Retinal pigment epithelial cell (primary cell): ENCODE measurements around the gene CCZ1B.
"Not testable (repeated sequence)": the region's sequence is repeated elsewhere in the genome, so short reads cannot be mapped to it uniquely, and the experiment has no call there.

Experiments used
- DNase-seq: peaks from one replicate; pipeline ENCODE4 v3.0.0-alpha.2; 2010; ENCODE audit warnings: low read depth
- H3K4me3 ChIP-seq: 2 replicates; pipeline ENCODE4 v1.5.1; 2011; ENCODE audit warnings: mild to moderate bottlenecking, low read length, control low read depth, moderate library complexity

Gene CCZ1B

GRCh38 chr7:6797218-6797617 lies 28.9 kb downstream of the CCZ1B start:
- not testable (repeated sequence) for H3K4me3 ChIP-seq
- DNase-seq = peak; percentile 0

GRCh38 chr7:6794276-6794675 lies 31.8 kb downstream of the CCZ1B start:
- DNase-seq, H3K4me3 ChIP-seq: not testable (repeated sequence)

- DNase-seq = peak; percentile 2
- not testable (repeated sequence) for H3K4me3 ChIP-seq
These were observed 33.8 kb downstream of the CCZ1B start for GRCh38 chr7:6792113-6792872.

- H3K4me3 ChIP-seq, DNase-seq: not testable (repeated sequence)
These were observed 36.7 kb downstream of the CCZ1B start for GRCh38 chr7:6789353-6789752.

- H3K4me3 ChIP-seq, DNase-seq: not testable (repeated sequence)
These were observed 44.5 kb downstream of the CCZ1B start for GRCh38 chr7:6781581-6781980.

- not testable (repeated sequence) for H3K4me3 ChIP-seq, DNase-seq
These were observed 64.9 kb downstream of the CCZ1B start for GRCh38 chr7:6761186-6761585.

- H3K4me3 ChIP-seq, DNase-seq: not testable (repeated sequence)
These were observed 72.1 kb downstream of the CCZ1B start, which contains the start of gene RSPH10B2 for GRCh38 chr7:6753964-6754363. Gene RSPH10B2, plus strand, starts transcription at chr7:6754103. Its CDS starts 3,575 bp downstream, at chr7:6757678.

GRCh38 chr7:6750173-6750572 lies 75.9 kb downstream of the CCZ1B start:
- not testable (repeated sequence) for H3K4me3 ChIP-seq, DNase-seq

GRCh38 chr7:6749335-6749734 lies 76.7 kb downstream of the CCZ1B start:
- not testable (repeated sequence) for DNase-seq, H3K4me3 ChIP-seq
